Sigmoid colon (tissue), 7 donors: ENCODE results near the gene MBIP. TPM values are rescaled to one million over a fixed set of nuclear protein-coding genes. Genes with fewer than 3 reads are reported as not detected.

Source experiments
- DNase-seq: peaks from one replicate; pipeline ENCODE4 v3.0.0-alpha.2; 2019
- H3K27ac ChIP-seq, 4 donors: fragments of 200-600 bp; sonication (generic); one replicate each; pipeline ENCODE4 v1.5.1; 2016 to 2019; ENCODE audit warnings: mild to moderate bottlenecking in 1 of 4
- H3K27me3 ChIP-seq, 3 donors: fragments of 200-600 bp; sonication (generic); one replicate each; pipeline ENCODE4 v1.5.1; 2019; ENCODE audit warnings: mild to moderate bottlenecking in 1 of 3
- H3K36me3 ChIP-seq, 4 donors: fragments of 200-600 bp; sonication (generic); one replicate each; pipeline ENCODE4 v1.5.1; 2016 to 2019
- H3K4me1 ChIP-seq, 4 donors: fragments of 200-600 bp; sonication (generic); one replicate each; pipeline ENCODE4 v1.5.1; 2017 to 2019
- H3K4me3 ChIP-seq, 4 donors: fragments of 200-600 bp; sonication (generic); one replicate each; pipeline ENCODE4 v1.5.1; 2017 to 2019; ENCODE audit warnings: mild to moderate bottlenecking in 2 of 4, moderate library complexity in 1 of 4
- H3K9me3 ChIP-seq, 4 donors: fragments of 200-600 bp in 3 of 4; sonication (generic) in 3 of 4; one replicate each; pipeline versions ENCODE4 v1.5.1 to v1.6.1; 2013 to 2019
- EP300 ChIP-seq, 4 donors: sonication (generic); formaldehyde crosslinking; IDR thresholded peaks; one replicate each; pipeline ENCODE4 v1.6.1; 2017; ENCODE audit warnings: antibody characterized with exemption in 4 of 4
- POLR2A ChIP-seq, 2 donors: fragments of 450-650 bp; IDR thresholded peaks; one replicate each; pipeline ENCODE4 v1.6.1; 2016; ENCODE audit warnings: antibody characterized with exemption in 2 of 2, mild to moderate bottlenecking in 2 of 2, moderate library complexity in 2 of 2
- POLR2AphosphoS5 ChIP-seq, 4 donors: sonication (generic); formaldehyde crosslinking; IDR thresholded peaks; one replicate each; pipeline ENCODE4 v1.6.1; 2017; ENCODE audit warnings: antibody characterized with exemption in 4 of 4
- WGBS, 2 donors: extraction: QIAGEN DNeasy Blood & Tissue Kit; methylation state at CpG; one replicate each; pipeline ENCODE4 v1.1.7; 2013; 5-methylcytosine and 5-hydroxymethylcytosine counted together
- intact Hi-C: fragments of 100-400 bp; cut with DNase I; formaldehyde crosslinking; loops from one replicate; pipeline ENCODE4 v1.15.1; 2023
- polyA plus RNA-seq, 3 donors: library from polyadenylated mRNA; stranded (reverse); fragments of 200-250 nt; gene quantifications; one replicate each; pipeline ENCODE4 v1.2.3, GENCODE V29; 2013
- total RNA-seq, 4 donors: library from RNA; depleted of rRNA; stranded (reverse); fragments of >200 nt; gene quantifications; one replicate each; pipeline ENCODE4 v1.1.0, GENCODE V29; 2016
- TF ChIP-seq, protein P1 (sequence below), 4 experiments: fragments of 450-650 bp in 3 of 4; fragments of 200-600 bp in 1 of 4; IDR thresholded peaks; one replicate each; pipeline ENCODE4 v1.5.1; 2016 to 2019; ENCODE audit warnings: antibody characterized with exemption in 4 of 4, mild to moderate bottlenecking in 3 of 4, moderate library complexity in 2 of 4
- donor health status: healthy with polysubstance abuse.
- donor health status: Bipolar disorder and iron deficiency.
- donor health status: healthy.

MBIP gene
- total and polyA plus RNA-seq, 7 donors = 12.4 to 26.4 (median 22.2) TPM

DNA sequence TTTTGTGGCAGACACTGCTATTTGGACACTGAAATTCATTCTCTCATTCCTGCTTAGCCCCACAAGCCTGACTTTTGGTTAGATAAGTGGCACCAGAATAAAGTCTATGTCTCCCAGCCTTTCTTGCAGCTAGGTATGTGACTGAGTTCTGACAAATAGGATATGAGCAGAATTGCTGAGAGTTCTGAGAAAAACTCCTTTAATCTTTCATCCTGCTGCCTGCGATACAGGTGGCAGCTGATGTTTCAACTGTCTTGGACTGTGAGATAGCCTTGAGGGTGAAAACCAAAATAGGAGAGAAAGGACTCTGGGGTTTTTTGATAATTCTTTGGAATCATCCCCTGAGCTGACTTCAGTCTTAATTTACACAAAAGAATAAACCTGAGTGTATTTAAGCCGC, 55.8 kb downstream of the MBIP start:
- 96 to 97% methylated on average over 2 of the region's 2 CpGs for WGBS, 2 donors
- intact Hi-C loops = no loop called here
- no peaks in the 10 kb centered on the region for H3K4me1 ChIP-seq
- no peaks in the 10 kb centered on the region for H3K36me3 ChIP-seq
- H3K27ac ChIP-seq = no peak overlapping the region
- DNase-seq = no peak
- TF ChIP-seq POLR2A (IDR thresholded peaks at IDR 0.05) (no peak), POLR2AphosphoS5 (IDR thresholded peaks at IDR 0.05) (no peak), EP300 (IDR thresholded peaks at IDR 0.05) (no peak)
- TF ChIP-seq, protein P1, sequence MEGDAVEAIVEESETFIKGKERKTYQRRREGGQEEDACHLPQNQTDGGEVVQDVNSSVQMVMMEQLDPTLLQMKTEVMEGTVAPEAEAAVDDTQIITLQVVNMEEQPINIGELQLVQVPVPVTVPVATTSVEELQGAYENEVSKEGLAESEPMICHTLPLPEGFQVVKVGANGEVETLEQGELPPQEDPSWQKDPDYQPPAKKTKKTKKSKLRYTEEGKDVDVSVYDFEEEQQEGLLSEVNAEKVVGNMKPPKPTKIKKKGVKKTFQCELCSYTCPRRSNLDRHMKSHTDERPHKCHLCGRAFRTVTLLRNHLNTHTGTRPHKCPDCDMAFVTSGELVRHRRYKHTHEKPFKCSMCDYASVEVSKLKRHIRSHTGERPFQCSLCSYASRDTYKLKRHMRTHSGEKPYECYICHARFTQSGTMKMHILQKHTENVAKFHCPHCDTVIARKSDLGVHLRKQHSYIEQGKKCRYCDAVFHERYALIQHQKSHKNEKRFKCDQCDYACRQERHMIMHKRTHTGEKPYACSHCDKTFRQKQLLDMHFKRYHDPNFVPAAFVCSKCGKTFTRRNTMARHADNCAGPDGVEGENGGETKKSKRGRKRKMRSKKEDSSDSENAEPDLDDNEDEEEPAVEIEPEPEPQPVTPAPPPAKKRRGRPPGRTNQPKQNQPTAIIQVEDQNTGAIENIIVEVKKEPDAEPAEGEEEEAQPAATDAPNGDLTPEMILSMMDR (IDR thresholded peaks at IDR 0.05) = no peak
- H3K9me3 ChIP-seq = no peaks in the 10 kb centered on the region
- no peak overlapping the region for H3K4me3 ChIP-seq
- H3K27me3 ChIP-seq = no peaks in the 10 kb centered on the region

DNA sequence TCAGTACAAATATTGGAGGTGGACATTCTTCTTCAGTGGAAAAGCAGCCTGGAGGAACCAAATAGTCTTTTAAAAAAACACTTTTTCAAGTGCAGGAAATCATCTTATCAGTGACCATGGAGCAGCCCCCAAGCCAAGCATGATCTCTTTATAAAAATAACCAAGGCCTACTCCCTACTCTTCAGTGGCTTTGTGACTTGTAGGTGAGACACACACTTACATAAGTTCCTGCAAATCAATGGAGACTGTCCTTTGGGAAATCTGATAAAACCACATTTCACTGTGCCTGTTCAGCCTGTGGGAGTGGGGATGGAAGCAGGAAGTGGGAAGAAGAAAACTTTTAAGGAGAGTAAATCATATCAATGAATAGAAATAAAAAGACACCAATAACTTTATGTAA, 56.3 kb downstream of the MBIP start:
- no peak overlapping the region for H3K4me3 ChIP-seq
- no peaks in the 10 kb centered on the region for H3K27me3 ChIP-seq
- no peak for DNase-seq
- H3K9me3 ChIP-seq = no peaks in the 10 kb centered on the region
- H3K27ac ChIP-seq = no peak overlapping the region
- intact Hi-C loops = no loop called here
- no peaks in the 10 kb centered on the region for H3K36me3 ChIP-seq
- TF ChIP-seq EP300 (IDR thresholded peaks at IDR 0.05) (no peak), POLR2AphosphoS5 (IDR thresholded peaks at IDR 0.05) (no peak), POLR2A (IDR thresholded peaks at IDR 0.05) (no peak)
- TF ChIP-seq, protein P1 (IDR thresholded peaks at IDR 0.05) = no peak
- H3K4me1 ChIP-seq = no peaks in the 10 kb centered on the region

DNA sequence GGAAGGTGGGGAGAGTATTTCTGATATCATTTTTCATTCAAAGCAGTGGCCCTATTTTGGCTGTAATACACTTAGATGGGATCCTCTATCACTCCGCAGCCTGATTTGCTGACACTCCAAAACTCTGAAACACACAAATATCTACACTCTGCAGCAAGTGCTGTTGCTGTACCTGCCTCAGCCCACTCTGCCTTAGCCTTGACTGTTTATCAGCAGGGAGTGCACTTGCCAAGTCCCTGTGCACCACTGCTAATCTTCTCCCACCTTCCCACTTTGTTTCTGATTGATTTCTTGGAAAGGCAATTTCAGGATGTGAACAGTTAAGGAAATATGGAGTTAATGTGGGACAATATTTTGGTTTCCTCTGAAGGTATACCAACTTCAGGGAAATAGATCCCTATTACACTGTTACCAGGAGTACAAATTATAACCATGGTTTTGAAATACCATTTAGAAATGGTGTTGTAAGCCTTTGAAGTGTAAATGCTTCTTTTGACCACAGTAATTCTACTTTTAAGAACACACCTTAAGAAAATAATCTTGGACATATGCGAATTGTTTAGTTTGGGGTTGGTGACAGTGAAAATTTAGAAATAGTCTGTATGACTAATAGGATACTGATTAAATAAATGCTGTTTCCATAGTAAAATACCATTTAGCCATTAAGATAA, 59.3 kb downstream of the MBIP start:
- H3K4me3 ChIP-seq = no peak overlapping the region
- TF ChIP-seq, protein P1 (IDR thresholded peaks at IDR 0.05) = no peak
- TF ChIP-seq POLR2AphosphoS5 (IDR thresholded peaks at IDR 0.05) (no peak), EP300 (IDR thresholded peaks at IDR 0.05) (no peak), POLR2A (IDR thresholded peaks at IDR 0.05) (no peak)
- no peaks in the 10 kb centered on the region for H3K4me1 ChIP-seq
- no peak overlapping the region for H3K27ac ChIP-seq
- 87 to 93% methylated on average over 2 of the region's 2 CpGs for WGBS, 2 donors
- intact Hi-C loops = no loop called here
- no peaks in the 10 kb centered on the region for H3K9me3 ChIP-seq
- no peaks in the 10 kb centered on the region for H3K36me3 ChIP-seq
- DNase-seq = no peak
- H3K27me3 ChIP-seq = no peaks in the 10 kb centered on the region

DNA sequence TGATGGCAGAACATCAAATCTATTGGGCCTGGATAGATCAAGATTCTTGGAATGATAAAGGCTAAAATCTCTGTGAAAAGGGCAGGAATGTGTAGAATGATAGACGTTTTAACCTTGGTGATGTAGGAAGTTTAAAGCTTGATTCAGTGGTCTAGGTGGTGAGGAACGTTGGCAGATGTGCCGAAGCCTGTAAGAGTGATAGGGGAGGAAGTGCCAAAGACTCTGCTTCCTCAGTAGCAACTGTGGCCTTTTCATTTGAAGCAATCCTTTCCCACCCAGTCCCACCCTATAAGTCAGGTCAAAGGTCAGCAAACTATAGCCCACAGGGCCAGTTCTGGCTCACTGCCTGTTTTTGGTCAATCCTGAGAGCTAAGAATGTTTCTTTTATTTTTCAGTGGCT, 62.2 kb downstream of the MBIP start:
- Histone ChIP-seq H3K4me1 (no peaks in the 10 kb centered on the region), H3K9me3 (no peaks in the 10 kb centered on the region), H3K27me3 (no peaks in the 10 kb centered on the region), H3K27ac (no peak overlapping the region), H3K4me3 (no peak overlapping the region), H3K36me3 (no peaks in the 10 kb centered on the region)
- WGBS, 2 donors = 49 to 54% methylated on average over 3 of the region's 3 CpGs
- no peak for DNase-seq
- TF ChIP-seq, protein P1 (IDR thresholded peaks at IDR 0.05) = no peak
- no peak for TF ChIP-seq EP300 (IDR thresholded peaks at IDR 0.05)
- TF ChIP-seq POLR2AphosphoS5 (IDR thresholded peaks at IDR 0.05) = no peak
- TF ChIP-seq POLR2A (IDR thresholded peaks at IDR 0.05) = no peak
- intact Hi-C loops = no loop called here
